Measurements from ENCODE around the gene CCDC13.

GRCh38 chr3:42786631-42787030, 13.6 kb upstream of the CCDC13 start:
- TF ChIP-seq CTCF (conservative IDR thresholded peaks at IDR 0.05 in 1 of 2, IDR thresholded peaks at IDR 0.05 in 1 of 2; ENCODE audit: low read depth in 1 of 2, low read length in 2 of 2) (no peak), EZH2 (IDR thresholded peaks at IDR 0.05; ENCODE audit: low read length, missing control alignments) (no peak)
